HG03066 (cell line): ENCODE data around the gene NOXRED1.
A peak's percentile ranks its signal among the peaks of the same experiment; 100 is the strongest.

ENCODE experiments used
- ATAC-seq: cut with Tn5 transposase; IDR thresholded peaks from one replicate; pipeline ENCODE4 v1.9.1; 2021; ENCODE audit warnings: low read depth; ENCODE audit not compliant: unreplicated experiment

The NOXRED1 gene

DNA sequence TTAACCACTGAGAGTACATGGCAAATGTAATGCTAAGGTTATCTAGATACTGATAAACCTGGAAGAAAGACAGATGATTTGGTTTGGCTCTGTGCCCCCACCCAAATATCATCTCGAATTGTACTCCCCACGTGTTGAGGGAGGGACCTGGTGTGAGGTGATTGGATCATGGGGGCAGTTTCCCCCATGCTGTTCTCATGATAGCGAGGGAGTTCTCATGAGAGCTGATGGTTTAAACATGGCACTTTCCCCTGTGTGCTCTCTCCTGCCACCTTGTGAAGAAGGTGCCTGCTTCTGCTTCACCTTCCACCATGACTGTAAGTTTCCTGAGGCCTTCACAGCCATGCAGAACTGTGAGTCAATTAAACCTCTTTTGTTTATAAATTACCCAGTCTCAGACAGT is 14.2 kb downstream of the NOXRED1 start:
- no peak for ATAC-seq

DNA sequence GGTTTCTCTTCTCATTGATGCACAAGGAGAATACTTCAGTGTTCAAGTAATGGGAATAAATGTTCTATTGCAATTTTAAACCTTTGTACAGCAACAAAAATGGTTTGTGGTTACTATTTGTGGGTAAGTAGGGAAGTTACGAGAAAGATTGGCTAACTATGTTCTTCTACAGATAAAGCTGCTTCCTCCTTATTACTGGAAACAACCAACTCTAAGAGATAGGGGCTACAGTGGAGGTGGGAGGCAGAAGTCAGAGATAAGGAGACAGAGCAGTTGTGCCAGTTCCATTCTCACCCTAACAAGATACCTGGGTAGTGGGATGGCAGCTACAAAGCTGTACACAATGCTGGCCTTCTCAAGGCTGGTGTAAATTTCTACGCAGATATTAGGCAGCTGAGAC is 16.2 kb downstream of the NOXRED1 start:
- ATAC-seq: no peak

DNA sequence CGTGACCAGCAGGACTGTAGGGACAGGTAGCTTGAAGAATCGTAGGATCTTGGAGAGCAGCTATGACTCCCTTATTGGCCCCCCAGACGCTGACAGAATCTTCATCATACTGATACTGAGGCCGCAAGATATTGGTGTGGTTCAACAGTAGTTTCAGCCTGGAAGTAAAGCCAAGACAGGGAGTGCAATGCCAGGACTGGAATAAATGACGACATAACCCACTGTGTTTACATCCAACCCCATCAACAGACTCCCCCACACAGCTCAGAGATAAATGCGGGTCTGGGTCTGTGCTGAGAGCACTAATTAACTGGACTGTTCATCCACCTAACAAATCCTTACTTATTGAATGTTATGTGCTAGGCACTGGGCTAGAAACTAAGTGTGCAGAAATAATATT is 16.6 kb downstream of the NOXRED1 start:
- ATAC-seq: no peak

DNA sequence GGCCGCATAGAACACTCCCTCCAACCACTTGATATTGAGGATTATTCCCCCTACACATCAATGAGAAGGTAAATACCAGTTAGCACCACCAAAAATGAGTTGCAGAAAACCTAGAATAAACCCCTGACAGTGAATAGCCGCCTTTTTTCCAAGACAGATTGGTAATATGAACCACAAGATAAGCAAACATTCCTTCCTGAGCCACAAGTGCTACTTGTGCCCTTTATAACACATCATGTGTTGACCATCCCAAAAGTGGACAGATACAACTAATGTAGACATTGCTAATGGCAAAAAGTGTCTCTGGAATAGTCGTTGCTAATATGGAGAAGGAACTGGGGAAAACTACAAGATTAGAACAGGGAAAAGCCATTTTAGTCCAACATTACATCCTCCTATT is 17.2 kb downstream of the NOXRED1 start:
- ATAC-seq: no peak

DNA sequence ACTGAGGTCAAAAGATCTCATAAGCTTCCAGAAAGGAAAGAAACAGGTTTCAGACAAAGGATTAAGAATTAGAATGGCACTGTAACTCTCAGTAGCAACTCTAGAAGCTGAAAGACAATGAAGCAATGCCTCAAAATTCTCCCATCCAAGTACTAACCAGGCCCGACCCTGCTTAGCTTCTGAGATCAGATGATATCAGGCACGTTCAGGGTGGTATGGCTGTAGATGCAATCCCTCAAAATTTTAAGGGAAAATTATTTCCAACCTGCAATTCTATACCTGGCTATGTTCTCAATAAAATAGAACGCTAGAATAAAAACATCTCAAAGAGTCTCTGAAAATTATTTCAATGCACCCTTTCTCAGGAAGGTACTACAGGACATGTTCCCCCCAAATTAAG is 19.6 kb downstream of the NOXRED1 start:
- no peak for ATAC-seq

GRCh38 chr14:77400216-77400615 is 23.1 kb downstream of the NOXRED1 start:
- no peak for ATAC-seq

DNA sequence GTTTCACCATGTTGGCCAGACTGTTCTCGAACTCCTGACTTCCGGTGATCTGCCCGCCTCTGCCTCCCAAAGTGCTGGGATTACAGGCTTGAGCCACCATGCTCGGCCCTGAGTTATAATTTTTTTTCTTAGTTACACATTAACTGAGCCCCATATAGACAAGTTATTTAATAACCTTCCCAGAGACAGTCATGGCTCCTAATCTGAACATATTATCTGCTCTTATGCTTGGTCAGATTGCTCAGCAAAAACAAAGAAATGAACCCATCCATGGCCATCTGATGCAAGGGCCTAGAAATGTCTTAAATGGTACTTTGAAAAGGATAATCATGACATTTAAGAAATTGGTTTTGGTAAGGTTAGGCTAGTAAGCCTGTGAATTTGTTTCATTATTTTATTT is 33.1 kb downstream of the NOXRED1 start:
- ATAC-seq: no peak

- ATAC-seq: no peak
Measured at GRCh38 chr14:77378701-77379100, 44.6 kb downstream of the NOXRED1 start.

DNA sequence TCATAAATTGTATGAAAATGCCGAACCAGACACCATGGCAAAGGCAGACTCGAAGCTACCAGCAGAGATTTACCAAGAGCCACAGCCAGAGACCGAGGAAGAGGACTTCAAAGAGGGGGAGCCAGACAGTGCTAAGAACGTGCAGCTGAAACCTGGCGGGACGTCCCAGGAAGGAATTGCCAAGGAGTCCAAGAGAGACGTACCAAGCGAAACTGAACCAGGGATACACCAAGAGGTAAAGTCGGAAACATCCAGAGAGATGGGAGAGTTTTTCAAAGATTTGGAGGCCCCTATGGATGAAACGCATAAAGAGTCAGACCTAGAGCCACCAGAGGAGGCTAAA is 45.9 kb downstream of the NOXRED1 start:
- ATAC-seq: peak; percentile 6

- ATAC-seq: peak; percentile 79
Measured at GRCh38 chr14:77376771-77377501, 46.4 kb downstream of the NOXRED1 start, which contains the start of the genes SAMD15 and TMED8. Gene SAMD15, plus strand, starts transcription at chr14:77377379. Its CDS starts 40 bp downstream, at chr14:77377419. Gene TMED8, minus strand, starts transcription at chr14:77377094. Its CDS starts 41 bp downstream, at chr14:77377053.

DNA sequence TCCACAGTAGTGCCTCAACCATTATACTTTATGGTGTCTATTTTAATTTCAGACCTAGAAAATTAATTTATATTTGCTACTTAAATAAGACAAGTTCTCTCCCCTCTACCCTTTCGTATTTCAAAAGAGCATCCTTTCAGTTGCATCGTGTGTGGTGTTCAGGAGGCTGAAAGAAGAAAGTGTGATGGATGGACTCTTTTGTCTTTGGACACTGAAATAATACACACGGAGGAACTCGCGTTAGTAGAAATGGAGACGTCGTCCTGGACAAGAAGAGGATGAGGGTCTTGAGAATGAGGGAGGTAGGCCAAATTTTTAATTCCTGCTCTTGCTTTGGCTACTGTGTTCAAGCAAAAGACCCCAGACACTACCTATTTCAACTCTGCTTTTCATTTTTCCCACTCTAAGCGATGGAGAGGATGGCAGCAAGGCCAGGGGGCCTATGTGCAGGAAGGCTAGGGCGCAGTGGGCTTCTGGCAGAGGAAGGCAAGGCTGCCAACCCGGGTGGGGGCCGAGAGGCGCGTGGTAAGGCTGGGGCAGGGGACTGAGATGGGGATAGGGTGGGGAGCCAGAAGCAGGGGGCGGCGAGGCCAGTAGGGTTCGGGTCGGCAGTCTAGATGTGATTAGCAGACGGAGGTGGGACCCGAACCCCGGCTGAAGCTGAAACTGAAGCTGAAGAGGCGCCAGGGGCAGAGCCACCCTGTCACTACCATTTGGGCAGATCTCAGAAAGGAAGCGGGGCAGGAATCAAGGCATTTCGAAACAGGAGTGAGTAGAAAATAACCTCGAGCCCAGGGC is 47.2 kb downstream of the NOXRED1 start:
- ATAC-seq: peak; percentile 20

DNA sequence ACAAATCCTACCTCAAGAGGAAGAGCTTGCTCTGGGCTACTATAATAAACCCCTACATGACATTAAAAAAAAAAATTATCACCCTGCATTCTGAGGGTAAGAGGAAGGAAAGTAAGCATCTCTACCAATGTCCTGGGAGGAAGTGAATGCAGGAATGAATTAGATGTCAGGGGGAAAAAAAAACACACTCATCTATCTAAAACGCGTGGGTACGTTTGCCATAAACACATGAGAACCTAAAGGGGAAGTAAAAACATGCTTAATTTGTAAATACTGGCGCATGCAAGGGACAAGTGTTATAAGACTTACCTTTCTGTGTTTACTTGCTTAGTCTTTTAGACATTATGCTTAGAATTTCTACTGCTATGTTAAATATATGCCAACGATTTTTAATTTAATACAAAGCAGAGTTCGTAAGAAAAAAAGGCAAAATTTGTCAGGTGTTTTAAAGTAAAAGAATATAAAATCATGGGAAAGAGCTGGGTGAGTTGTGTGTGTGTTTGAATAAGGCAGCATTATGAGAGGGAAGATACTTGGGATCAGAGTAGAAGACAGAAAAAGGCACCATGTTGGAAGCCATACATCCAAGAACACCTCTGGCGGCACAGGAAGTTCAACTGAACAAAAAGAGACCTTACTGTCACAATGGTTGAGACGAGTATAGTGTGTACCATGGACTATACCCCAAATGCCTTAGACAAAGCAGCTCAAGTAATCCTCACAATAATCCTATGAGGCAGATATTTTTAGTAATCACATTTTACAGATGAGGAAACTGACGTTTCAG is 48.0 kb downstream of the NOXRED1 start:
- ATAC-seq: no peak

- peak; percentile 27 for ATAC-seq
Measured at GRCh38 chr14:77372304-77372841, 51.0 kb downstream of the NOXRED1 start.

DNA sequence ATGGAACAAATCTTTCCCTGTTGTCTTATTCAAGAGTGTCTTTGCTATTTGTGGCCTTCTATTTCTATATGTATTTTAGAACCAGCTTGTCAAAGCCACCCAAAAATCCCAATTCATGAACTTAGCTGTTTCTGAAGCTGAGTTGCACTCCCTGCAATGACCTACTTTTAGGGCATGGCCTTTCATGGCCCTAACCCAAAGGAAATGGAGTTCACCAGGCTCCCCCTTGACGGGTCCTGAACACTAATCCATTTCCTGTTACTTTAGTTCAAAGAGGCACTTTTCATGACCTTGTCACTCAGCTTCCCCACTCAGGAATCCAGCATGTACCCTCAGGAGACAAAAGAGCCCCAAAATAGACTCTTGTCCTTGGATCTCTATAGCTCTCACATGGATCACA is 54.0 kb downstream of the NOXRED1 start:
- no peak for ATAC-seq

DNA sequence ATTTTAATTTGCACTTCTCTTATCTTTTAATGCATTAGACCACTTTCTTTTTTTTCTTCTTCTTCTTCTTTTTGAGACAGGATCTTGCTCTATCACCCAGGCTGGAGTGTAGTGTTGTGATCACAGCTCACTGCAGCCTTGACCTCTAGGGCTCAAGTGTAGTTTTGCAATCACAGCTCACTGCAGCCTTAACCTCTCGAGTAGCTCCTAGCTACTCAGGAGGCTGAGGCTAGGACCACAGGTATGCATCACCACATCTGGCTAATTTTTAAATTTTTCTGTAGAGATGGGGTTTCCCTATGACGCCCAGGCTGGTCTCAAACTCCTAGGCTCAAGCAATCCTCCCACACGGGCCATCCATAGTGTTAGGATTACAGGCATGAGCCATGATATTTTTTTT is 59.2 kb downstream of the NOXRED1 start:
- ATAC-seq: no peak

GRCh38 chr14:77359626-77360025 is 63.7 kb downstream of the NOXRED1 start:
- ATAC-seq: no peak

GRCh38 chr14:77356899-77357298 is 66.4 kb downstream of the NOXRED1 start:
- no peak for ATAC-seq

GRCh38 chr14:77355811-77356210 is 67.5 kb downstream of the NOXRED1 start:
- no peak for ATAC-seq

- ATAC-seq: no peak
Measured at GRCh38 chr14:77353469-77354141, 69.7 kb downstream of the NOXRED1 start.

GRCh38 chr14:77347751-77348150 is 75.6 kb downstream of the NOXRED1 start:
- ATAC-seq: no peak
